Aorta (tissue), 5 donors: ENCODE measurements around the gene STYXL1. TPM values are rescaled to one million over a fixed set of nuclear protein-coding genes. Genes with fewer than 3 reads are reported as not detected.

ENCODE experiments used
- ATAC-seq: fragments of 200-7000 bp; cut with Tn5 transposase; one replicate; pipeline ENCODE4 v1.9.1; 2022; ENCODE audit warnings: moderate library complexity; ENCODE audit not compliant: low FRiP score
- DNase-seq, 2 donors: peaks; one replicate each; pipeline ENCODE4 v3.0.0-alpha.2; 2020
- H3K27ac ChIP-seq, 2 donors: one replicate each; pipeline ENCODE4 v1.5.1; 2013; ENCODE audit warnings: low read length in 2 of 2, mild to moderate bottlenecking in 2 of 2, moderate library complexity in 2 of 2, control low read depth in 1 of 2, inconsistent platforms in 1 of 2, low read depth in 1 of 2
- H3K27me3 ChIP-seq, 2 donors: one replicate each; pipeline ENCODE4 v1.6.1; 2013; ENCODE audit warnings: control low read depth in 1 of 2, low read length in 1 of 2, mild to moderate bottlenecking in 1 of 2, moderate library complexity in 1 of 2; ENCODE audit not compliant: insufficient read depth in 2 of 2, control insufficient read depth in 1 of 2
- H3K36me3 ChIP-seq, 2 donors: one replicate each; pipeline ENCODE4 v1.6.1; 2013; ENCODE audit warnings: control low read depth in 1 of 2, low read length in 1 of 2, mild to moderate bottlenecking in 1 of 2; ENCODE audit not compliant: insufficient read depth in 2 of 2, control insufficient read depth in 1 of 2
- H3K4me1 ChIP-seq, 2 donors: one replicate each; pipeline ENCODE4 v1.6.1; 2013; ENCODE audit warnings: low read length in 2 of 2, control low read depth in 1 of 2, mild to moderate bottlenecking in 1 of 2, moderate library complexity in 1 of 2; ENCODE audit not compliant: insufficient read depth in 2 of 2, control insufficient read depth in 1 of 2
- H3K4me3 ChIP-seq, 2 donors: one replicate each; pipeline ENCODE4 v1.5.1; 2013; ENCODE audit warnings: low read length in 2 of 2, control low read depth in 1 of 2, mild to moderate bottlenecking in 1 of 2
- H3K9me3 ChIP-seq: one replicate; pipeline ENCODE4 v1.6.1; 2013; ENCODE audit warnings: mild to moderate bottlenecking, low read length; ENCODE audit not compliant: control insufficient read depth
- WGBS, 2 donors: extraction: QIAGEN DNeasy Blood & Tissue Kit; methylation state at CpG; one replicate each; pipeline ENCODE4 v1.1.7; 2013; 5-methylcytosine and 5-hydroxymethylcytosine counted together
- intact Hi-C, 2 donors: fragments of 100-400 bp; cut with DNase I; formaldehyde crosslinking; loops; one replicate each; pipeline versions ENCODE4 v1.14.2 to v1.15.0; 2022
- polyA plus RNA-seq, 2 donors: library from polyadenylated mRNA; stranded (reverse); fragments of 200-250 nt; gene quantifications; one replicate each; pipeline ENCODE4 v1.2.3, GENCODE V29; 2013
- total RNA-seq, 2 donors: library from RNA; stranded (reverse); fragmentation: NEBNext Ultra II Directional; extraction: Animal tissue kit (Norgen Biotek cat#: 25700); gene quantifications; one replicate each; pipeline ENCODE4 v1.2.1, GENCODE V29; 2021
- donor health status: healthy with polysubstance abuse.
- donor health status: Bipolar disorder and iron deficiency.
- donor health status: DM: no; HTN: no; CAD: no.
- donor health status: DM: no; HTN: no; CAD: no.
- donor health status: DM: yes; HTN: yes; CAD: no.

The STYXL1 gene
- total and polyA plus RNA-seq, 4 donors: 6.1 to 18.7 (median 16.5) TPM

DNA sequence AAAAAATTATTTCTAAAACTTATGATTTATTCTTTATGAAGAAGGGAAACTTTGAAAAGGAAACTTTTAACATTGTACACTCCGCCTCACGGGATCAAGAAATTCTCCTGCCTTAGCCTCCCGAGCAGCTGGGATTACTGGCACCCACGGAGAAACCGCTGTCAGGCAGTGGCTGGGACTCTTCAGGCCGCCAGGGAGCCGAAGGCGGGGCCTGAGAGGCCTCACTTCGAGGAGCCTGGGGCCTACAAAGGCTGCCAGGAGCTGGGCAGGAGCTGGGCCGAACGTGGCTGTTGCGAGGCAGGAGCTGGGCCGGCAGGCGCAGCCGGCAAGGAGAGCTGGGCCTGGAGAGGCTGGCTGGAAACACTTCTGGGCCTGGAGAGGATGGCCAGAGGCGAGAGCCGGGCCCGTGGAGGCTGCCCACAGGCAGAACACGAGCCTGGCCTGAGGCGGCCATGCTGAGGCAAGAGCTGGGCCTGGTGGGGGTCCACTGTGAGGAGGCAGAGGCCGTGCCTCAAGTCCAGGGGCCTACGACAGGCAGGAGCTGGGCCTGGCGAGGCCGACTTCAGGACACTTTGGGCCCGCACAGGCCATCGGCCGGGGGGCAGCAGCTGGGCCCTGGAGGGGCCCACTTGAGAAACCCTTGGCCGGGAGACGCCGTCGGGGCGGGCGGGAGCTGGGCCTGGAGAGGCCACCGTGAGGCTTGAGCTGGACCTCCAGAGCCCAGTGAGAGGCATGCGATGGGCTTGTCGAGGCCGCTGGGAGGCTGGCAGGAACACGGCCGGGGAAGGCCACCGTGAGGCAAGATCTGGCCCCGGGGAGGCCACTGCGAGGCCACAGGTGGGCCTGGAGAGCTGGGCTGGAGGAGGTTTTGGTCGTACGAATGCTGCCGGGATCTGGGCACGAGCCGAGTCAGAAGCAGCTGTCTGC lies 23.8 kb upstream of the STYXL1 start:
- ATAC-seq: no peak
- H3K4me3 ChIP-seq: no peak overlapping the region
- no peaks in the 10 kb centered on the region for H3K4me1 ChIP-seq
- no peaks in the 10 kb centered on the region for H3K27me3 ChIP-seq
- 91 to 92% methylated on average over 47 of the region's 47 CpGs for WGBS, 2 donors
- no peak overlapping the region for H3K27ac ChIP-seq
- intact Hi-C loops: no loop called here
- DNase-seq: no peak
- H3K9me3 ChIP-seq: peaks cover 4% of the 10 kb centered on the region
- H3K36me3 ChIP-seq: peaks cover 0 to 2% of the 10 kb centered on the region in 2 donors

DNA sequence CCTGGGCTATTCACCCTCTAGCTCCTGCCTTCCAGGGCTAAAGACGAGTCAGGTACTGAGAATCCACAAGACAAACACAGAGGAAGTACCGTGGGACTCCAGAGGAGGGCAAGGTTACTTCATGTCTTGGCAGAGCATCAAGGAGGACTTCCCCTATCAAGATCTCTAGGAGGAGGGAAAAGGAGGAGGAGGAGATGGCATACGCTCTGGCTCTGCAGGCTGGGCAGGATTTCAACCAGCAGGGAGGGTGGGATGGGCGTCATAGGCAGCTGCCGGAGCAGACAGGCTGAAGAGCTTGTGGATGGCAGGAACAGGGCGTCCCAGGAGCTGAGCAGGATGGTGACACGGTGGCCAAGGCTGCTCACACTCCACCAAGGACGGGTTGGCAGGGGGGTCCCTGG lies 21.4 kb upstream of the STYXL1 start:
- Histone ChIP-seq H3K36me3 (peaks cover 9 to 11% of the 10 kb centered on the region in 2 donors), H3K4me3 (no peak overlapping the region), H3K27ac (no peak overlapping the region), H3K4me1 (no peaks in the 10 kb centered on the region), H3K9me3 (peaks cover 1% of the 10 kb centered on the region), H3K27me3 (no peaks in the 10 kb centered on the region)
- ATAC-seq (peak; percentile 49), DNase-seq (no peak)
- intact Hi-C loops: no loop called here
- WGBS, 2 donors: 9 to 12% methylated on average over 8 of the region's 8 CpGs

- Histone ChIP-seq H3K27ac (no peak overlapping the region), H3K4me3 (no peak overlapping the region), H3K27me3 (no peaks in the 10 kb centered on the region), H3K36me3 (peaks cover 9 to 12% of the 10 kb centered on the region in 2 donors), H3K9me3 (no peaks in the 10 kb centered on the region), H3K4me1 (no peaks in the 10 kb centered on the region)
- ATAC-seq: no peak
- WGBS, 2 donors: 92 to 93% methylated on average over 14 of the region's 14 CpGs
- DNase-seq: no peak
- intact Hi-C loops: no loop called here
Measured at GRCh38 chr7:76066716-76067503, 19.1 kb upstream of the STYXL1 start.

- Histone ChIP-seq H3K27me3 (no peaks in the 10 kb centered on the region), H3K9me3 (no peaks in the 10 kb centered on the region), H3K4me3 (no peak overlapping the region), H3K27ac (no peak overlapping the region), H3K36me3 (peaks cover 9 to 12% of the 10 kb centered on the region in 2 donors), H3K4me1 (no peaks in the 10 kb centered on the region)
- intact Hi-C loops: no loop called here
- no peak for DNase-seq
- no peak for ATAC-seq
- 91 to 94% methylated on average over 14 of the region's 14 CpGs for WGBS, 2 donors
Measured at GRCh38 chr7:76065016-76065612, 17.3 kb upstream of the STYXL1 start.

DNA sequence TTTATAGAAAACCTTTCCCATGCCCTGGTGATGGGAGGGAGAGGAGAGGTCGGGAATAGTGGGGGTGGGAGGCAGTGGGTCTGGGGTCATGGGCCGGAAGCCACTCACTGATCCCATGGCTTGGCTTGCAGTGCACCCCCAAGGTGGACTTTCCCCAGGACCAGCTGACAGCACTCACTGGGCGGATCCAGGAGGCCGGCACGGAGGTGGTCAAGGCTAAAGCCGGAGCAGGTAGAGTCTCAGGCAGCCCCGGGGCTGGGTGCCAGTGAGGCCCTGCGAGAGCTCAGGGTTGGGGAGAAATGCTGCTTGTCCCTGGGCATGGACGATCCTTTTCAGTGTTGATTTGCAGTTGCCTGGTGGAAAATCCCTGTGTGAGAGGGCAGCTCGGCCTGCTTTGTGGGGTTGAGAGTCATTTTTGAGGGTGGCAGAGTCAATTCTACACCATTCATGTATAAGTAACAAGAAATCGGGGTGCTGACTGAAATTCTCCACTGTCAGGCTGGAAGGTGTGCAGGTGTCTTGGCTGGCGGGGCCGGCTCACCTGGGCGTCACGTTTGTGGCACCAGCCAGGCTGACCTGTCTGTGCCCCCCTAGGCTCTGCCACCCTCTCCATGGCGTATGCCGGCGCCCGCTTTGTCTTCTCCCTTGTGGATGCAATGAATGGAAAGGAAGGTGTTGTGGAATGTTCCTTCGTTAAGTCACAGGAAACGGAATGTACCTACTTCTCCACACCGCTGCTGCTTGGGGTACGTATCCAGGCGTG lies 16.6 kb upstream of the STYXL1 start:
- intact Hi-C loops: no loop called here
- ATAC-seq (no peak), DNase-seq (no peak)
- peaks cover 9 to 13% of the 10 kb centered on the region in 2 donors for H3K36me3 ChIP-seq
- H3K4me3 ChIP-seq: no peak overlapping the region
- no peaks in the 10 kb centered on the region for H3K4me1 ChIP-seq
- H3K27me3 ChIP-seq: no peaks in the 10 kb centered on the region
- 91 to 95% methylated on average over 24 of the region's 24 CpGs for WGBS, 2 donors
- no peak overlapping the region for H3K27ac ChIP-seq
- H3K9me3 ChIP-seq: no peaks in the 10 kb centered on the region

DNA sequence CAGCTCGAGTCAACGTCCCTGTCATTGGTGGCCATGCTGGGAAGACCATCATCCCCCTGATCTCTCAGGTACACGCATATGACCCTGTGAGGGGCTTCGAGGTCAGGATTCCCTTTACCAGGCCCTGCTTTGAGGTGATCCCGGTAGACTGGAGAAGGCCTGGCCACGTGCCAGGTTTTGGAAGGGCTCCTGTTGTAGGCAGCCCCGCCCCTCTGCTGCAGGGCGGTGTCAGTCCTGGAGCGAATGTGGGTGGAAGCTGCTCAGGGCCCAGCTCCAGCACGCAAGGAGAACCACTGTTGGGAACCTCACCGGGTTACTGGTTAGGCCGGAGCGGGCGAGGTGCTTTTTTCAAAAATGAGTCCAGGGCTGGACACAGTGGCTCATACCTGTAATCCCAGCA lies 15.7 kb upstream of the STYXL1 start:
- no peaks in the 10 kb centered on the region for H3K9me3 ChIP-seq
- intact Hi-C loops: no loop called here
- H3K4me3 ChIP-seq: no peak overlapping the region
- DNase-seq: no peak
- no peak overlapping the region for H3K27ac ChIP-seq
- peaks cover 9 to 15% of the 10 kb centered on the region in 2 donors for H3K36me3 ChIP-seq
- ATAC-seq: no peak
- WGBS, 2 donors: 78 to 81% methylated on average over 14 of the region's 14 CpGs
- H3K4me1 ChIP-seq: no peaks in the 10 kb centered on the region
- H3K27me3 ChIP-seq: no peaks in the 10 kb centered on the region

GRCh38 chr7:76063114-76063513 lies 15.3 kb upstream of the STYXL1 start:
- no peak overlapping the region for H3K4me3 ChIP-seq
- no peak overlapping the region for H3K27ac ChIP-seq
- H3K4me1 ChIP-seq: no peaks in the 10 kb centered on the region
- WGBS, 2 donors: 93 to 95% methylated on average over 10 of the region's 10 CpGs
- DNase-seq (no peak), ATAC-seq (no peak)
- H3K9me3 ChIP-seq: no peaks in the 10 kb centered on the region
- H3K36me3 ChIP-seq: peaks cover 9 to 15% of the 10 kb centered on the region in 2 donors
- intact Hi-C loops: no loop called here
- no peaks in the 10 kb centered on the region for H3K27me3 ChIP-seq

- Histone ChIP-seq H3K9me3 (no peaks in the 10 kb centered on the region), H3K27ac (no peak overlapping the region), H3K36me3 (peaks cover 9 to 13% of the 10 kb centered on the region in 2 donors), H3K27me3 (no peaks in the 10 kb centered on the region), H3K4me3 (no peak overlapping the region), H3K4me1 (no peaks in the 10 kb centered on the region)
- no peak for DNase-seq
- intact Hi-C loops: no loop called here
- WGBS, 2 donors: 92 to 93% methylated on average over 15 of the region's 15 CpGs
- ATAC-seq: no peak
Measured at GRCh38 chr7:76062254-76062653, 14.5 kb upstream of the STYXL1 start.
